GM12801 (cell line): Measurements from ENCODE around the gene C1QTNF2.

Source experiments
- TF ChIP-seq, protein P1 (sequence below): IDR thresholded peaks from one replicate; pipeline ENCODE4 v1.5.1; 2011; ENCODE audit warnings: control low read depth; ENCODE audit not compliant: insufficient read length; ENCODE audit errors: extremely low read depth

The C1QTNF2 gene

DNA sequence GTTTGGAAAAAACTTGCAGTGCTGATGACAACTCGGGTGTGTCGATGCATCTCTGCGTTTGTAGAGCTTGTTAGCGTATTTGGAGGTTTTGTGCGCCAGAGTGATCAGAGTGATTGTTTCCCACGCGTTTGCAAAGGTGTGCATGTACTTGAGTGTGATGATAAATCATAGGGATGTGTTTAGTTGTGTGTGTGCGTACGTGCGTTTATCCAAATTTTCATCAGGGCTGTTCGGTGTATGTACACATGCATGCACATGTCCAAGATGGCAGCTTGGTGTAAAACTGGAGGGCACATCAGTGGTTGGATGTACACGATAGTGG is 248 bp upstream of the C1QTNF2 start:
- TF ChIP-seq, protein P1, sequence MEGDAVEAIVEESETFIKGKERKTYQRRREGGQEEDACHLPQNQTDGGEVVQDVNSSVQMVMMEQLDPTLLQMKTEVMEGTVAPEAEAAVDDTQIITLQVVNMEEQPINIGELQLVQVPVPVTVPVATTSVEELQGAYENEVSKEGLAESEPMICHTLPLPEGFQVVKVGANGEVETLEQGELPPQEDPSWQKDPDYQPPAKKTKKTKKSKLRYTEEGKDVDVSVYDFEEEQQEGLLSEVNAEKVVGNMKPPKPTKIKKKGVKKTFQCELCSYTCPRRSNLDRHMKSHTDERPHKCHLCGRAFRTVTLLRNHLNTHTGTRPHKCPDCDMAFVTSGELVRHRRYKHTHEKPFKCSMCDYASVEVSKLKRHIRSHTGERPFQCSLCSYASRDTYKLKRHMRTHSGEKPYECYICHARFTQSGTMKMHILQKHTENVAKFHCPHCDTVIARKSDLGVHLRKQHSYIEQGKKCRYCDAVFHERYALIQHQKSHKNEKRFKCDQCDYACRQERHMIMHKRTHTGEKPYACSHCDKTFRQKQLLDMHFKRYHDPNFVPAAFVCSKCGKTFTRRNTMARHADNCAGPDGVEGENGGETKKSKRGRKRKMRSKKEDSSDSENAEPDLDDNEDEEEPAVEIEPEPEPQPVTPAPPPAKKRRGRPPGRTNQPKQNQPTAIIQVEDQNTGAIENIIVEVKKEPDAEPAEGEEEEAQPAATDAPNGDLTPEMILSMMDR = no peak

DNA sequence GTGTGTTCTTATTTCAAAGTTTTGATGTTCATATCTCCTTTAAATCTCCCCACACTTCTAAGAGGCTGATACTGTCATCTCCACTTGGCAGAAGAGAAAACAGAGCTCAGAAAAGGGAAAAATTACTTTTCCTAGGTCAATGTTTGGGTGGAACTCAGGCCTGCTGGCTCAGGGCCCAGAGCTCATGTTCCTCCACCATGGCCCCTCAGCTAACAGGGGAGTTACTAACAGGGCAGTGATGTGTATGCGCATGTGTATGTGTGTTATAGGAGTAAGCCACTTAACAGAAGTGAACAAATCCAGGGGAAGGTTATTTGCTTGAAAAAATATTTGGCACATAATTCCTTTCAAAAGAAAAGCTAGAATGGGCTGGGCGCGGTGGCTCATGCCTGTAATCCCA is 2.5 kb downstream of the C1QTNF2 start:
- TF ChIP-seq, protein P1 = no peak

DNA sequence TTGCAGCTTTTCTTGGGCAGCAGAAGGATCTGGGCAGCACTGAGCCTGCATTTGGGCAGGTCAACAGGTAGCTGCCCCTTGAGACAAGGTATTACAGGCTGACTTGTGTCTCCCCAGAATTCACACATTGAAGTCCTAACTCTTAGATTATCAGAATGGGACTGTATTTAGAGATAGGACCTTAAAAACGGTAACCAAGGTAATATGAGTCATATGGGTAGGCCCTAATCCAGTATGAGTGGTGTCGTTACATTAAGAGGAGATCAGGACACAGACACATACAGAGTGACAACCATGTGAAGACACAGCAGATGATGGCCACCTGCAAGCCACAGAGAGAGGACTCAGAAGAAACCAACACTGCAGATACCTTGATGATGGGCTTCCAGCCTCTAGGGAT is 3.2 kb downstream of the C1QTNF2 start:
- TF ChIP-seq, protein P1 = no peak

DNA sequence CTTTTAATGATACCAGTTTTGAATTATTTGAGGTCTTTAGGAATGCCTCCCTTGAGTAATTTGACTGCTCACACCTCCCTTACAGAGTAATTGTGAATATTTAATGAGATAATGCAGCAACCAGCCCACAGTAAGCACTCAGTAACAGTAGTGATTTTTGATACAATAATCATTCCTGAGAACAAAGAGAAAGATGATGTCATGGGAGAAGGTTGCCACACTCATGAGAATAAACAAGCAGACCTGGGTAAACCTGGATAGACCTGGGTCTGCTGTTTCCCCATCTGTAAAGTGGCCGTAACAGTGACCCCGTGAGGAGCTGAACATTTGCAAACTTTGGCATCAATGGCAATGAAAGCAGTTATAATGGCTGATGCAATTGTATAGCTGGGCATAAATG is 4.2 kb downstream of the C1QTNF2 start:
- TF ChIP-seq, protein P1 = no peak

DNA sequence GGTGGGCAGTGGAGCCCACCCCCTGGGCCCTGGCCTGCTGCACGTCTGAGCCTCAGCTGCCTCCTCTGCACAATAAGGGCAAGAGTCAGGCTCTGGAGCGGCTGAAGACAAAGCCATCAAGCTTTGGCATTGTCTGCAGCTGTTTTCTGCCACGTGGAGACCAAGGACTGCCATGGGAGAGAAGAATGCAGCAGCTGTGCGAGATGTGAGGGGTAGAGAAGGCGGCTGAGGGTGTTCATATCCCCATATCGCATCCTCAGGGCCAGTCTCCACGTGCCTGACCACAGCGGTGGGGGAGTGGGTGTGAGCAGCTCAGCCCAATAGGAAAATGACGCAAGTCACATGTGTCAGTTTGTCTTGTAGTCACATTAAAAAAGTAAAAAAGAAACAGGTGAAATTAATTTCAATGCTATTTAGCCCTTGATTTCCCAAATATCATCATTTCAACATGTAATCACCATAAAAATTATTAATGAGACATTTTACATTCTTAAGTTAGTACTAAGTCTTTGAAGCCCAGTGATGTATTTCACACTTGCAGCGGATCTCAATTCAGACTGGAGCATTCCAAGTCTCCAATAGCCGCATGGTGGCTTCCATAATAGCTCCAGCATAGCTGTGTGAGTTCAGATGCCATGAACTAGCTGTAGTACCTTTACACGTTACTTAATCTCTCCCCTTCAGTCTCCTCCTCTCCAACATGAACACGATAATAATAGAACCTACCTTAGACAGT is 6.6 kb downstream of the C1QTNF2 start:
- TF ChIP-seq, protein P1 = no peak

DNA sequence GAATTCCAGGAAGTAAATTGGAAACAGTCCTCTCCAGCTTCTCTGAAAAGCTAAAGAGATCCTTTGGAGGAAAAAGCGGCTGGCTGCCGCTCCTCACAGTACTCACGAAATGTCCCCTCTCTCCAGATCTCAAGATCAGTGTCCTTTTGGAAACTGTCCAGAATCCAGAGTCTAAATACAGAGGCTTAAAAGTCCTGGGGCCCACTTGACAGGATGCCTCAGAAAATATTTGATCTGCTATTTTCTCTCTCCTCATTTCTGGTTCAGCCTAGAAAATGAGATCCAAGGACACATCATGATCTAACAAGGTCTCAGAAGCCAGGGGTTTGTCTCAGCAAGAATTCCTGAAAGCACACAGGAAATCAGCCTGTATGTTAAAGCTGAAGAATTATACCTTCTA is 7.2 kb downstream of the C1QTNF2 start:
- TF ChIP-seq, protein P1 = no peak

DNA sequence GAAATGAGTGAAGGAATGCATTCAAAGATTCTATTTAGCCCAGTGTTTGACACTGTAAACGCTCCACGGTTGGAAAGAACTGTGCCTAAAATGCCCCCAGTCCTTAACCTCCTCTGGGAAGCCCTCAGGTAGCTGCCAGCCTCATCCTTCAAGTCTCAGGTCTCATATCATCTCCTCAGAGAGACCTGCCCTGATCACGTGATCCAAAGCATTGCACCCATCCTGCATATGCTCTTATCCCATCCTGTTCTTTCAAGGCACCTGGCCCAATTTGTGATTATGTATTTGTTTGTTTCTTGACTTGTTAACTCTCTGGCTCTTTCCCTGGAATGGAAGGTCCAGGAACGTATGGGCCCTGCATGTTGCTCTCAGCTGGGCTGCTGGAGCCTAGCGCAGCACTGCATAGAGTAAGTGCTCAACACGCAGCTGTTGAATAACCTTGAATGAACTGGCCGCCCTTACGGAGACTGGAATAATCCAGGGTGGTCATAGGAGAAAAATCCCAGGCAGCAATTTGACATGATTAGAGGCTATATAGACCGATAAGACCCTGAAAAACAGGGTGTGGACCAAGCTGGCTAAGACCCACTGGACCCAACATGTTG is 8.7 kb downstream of the C1QTNF2 start:
- TF ChIP-seq, protein P1 = no peak

DNA sequence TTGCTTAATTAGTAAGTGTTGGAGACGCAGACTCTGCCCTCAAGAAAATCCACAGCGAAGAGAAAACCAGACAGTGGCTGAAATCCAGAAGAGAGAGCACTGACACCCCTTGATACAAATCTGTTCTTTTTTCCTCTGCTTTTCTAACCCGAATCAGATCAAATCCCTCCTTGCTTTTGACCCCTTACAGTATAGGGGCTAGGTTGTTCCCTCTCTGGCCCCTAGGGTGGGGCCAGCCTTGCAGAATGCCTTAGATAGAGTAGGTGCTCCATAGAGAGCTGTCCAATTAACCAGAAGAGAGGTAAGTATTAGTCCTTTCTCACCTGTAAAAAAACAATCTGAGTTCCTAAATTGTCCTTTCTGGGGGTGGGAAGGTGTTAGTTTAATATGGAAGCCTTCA is 10.1 kb downstream of the C1QTNF2 start:
- TF ChIP-seq, protein P1 = no peak
